HEK293 (cell line): ENCODE results near the gene EFNB1.
A peak's percentile ranks its signal among the peaks of the same experiment; 100 is the strongest.

Experiments used
- CTCF ChIA-PET: fragments of 350-600 bp; formaldehyde crosslinking; extraction: SDS; loops from one replicate; lab custom pipeline; 2021; ENCODE audit warnings: antibody characterized with exemption; lab: Yijun Ruan, JAX
- POLR2A ChIA-PET: fragments of 300-600 bp; formaldehyde crosslinking; extraction: SDS; loops from one replicate; lab custom pipeline; 2020; ENCODE audit warnings: antibody characterized with exemption, inconsistent platforms; lab: Yijun Ruan, JAX
- H3K27ac ChIP-seq: fragments of 200-500 bp; sonication (Bioruptor generic); 2 replicates; pipeline ENCODE4 v1.5.1; 2014; ENCODE audit warnings: low read depth, low read length, control low read depth, inconsistent platforms; ENCODE audit errors: extremely low read depth
- H3K36me3 ChIP-seq, 2 experiments: fragments of 200-500 bp in 1 of 2; sonication (Bioruptor generic) in 1 of 2; 1 replicate in 1 of 2; 2 replicates in 1 of 2; pipeline ENCODE4 v1.5.1; 2014 to 2017; ENCODE audit warnings: inconsistent platforms in 2 of 2, low read length in 2 of 2; ENCODE audit not compliant: control insufficient read depth in 2 of 2, insufficient read depth in 1 of 2
- H3K4me1 ChIP-seq: fragments of 200-500 bp; sonication (Bioruptor generic); 2 replicates; pipeline ENCODE4 v1.5.1; 2014; ENCODE audit warnings: mild to moderate bottlenecking, low read length, inconsistent platforms; ENCODE audit not compliant: control insufficient read depth, insufficient read depth
- H3K4me3 ChIP-seq: 2 replicates; pipeline ENCODE4 v1.5.1; 2011; ENCODE audit warnings: low read depth, mild to moderate bottlenecking, control low read depth, low read length, moderate library complexity
- H3K9me3 ChIP-seq: fragments of 200-500 bp; sonication (Bioruptor generic); 2 replicates; pipeline ENCODE4 v1.5.1; 2014; ENCODE audit warnings: low read depth, low read length, inconsistent platforms; ENCODE audit not compliant: control insufficient read depth, insufficient read depth
- SALL2 ChIP-seq: fragments of 450-650 bp; formaldehyde crosslinking; IDR thresholded peaks from 2 replicates; pipeline ENCODE4 v1.5.0; 2017; ENCODE audit warnings: missing biosample characterization, mild to moderate bottlenecking, missing genetic modification characterization, borderline replicate concordance
- SCRT1 ChIP-seq: fragments of 450-650 bp; formaldehyde crosslinking; IDR thresholded peaks from 2 replicates; pipeline ENCODE4 v1.5.1; 2016; ENCODE audit warnings: missing biosample characterization, missing genetic modification characterization, borderline replicate concordance
- ZBTB26 ChIP-seq: fragments of 450-650 bp; formaldehyde crosslinking; optimal IDR thresholded peaks from 2 replicates; pipeline ENCODE3; 2016; ENCODE audit warnings: missing biosample characterization, mild to moderate bottlenecking, missing genetic modification characterization
- ZBTB48 ChIP-seq: fragments of 450-650 bp; formaldehyde crosslinking; IDR thresholded peaks from 2 replicates; pipeline ENCODE4 v1.5.1; 2016; ENCODE audit warnings: missing biosample characterization, missing genetic modification characterization
- ZBTB6 ChIP-seq: fragments of 450-650 bp; formaldehyde crosslinking; IDR thresholded peaks from 2 replicates; pipeline ENCODE4 v1.5.1; 2017; ENCODE audit warnings: missing biosample characterization, missing genetic modification characterization
- ZIC2 ChIP-seq: fragments of 450-650 bp; formaldehyde crosslinking; IDR thresholded peaks from 2 replicates; pipeline ENCODE4 v1.5.1; 2016; ENCODE audit warnings: missing biosample characterization, missing genetic modification characterization
- ZNF112 ChIP-seq: fragments of 450-650 bp; formaldehyde crosslinking; IDR thresholded peaks from 2 replicates; pipeline ENCODE4 v1.5.0; 2017; ENCODE audit warnings: missing biosample characterization, missing genetic modification characterization
- ZNF114 ChIP-seq: fragments of 450-650 bp; formaldehyde crosslinking; IDR thresholded peaks from 2 replicates; pipeline ENCODE4 v1.5.0; 2017; ENCODE audit warnings: missing biosample characterization, missing genetic modification characterization
- ZNF133 ChIP-seq: fragments of 450-650 bp; formaldehyde crosslinking; IDR thresholded peaks from 2 replicates; pipeline ENCODE4 v1.5.1; 2016; ENCODE audit warnings: missing biosample characterization, missing genetic modification characterization
- ZNF148 ChIP-seq: fragments of 450-650 bp; formaldehyde crosslinking; IDR thresholded peaks from 2 replicates; pipeline ENCODE4 v1.5.0; 2017; ENCODE audit warnings: missing biosample characterization, missing genetic modification characterization, borderline replicate concordance
- ZNF274 ChIP-seq, 2 experiments: fragments of 200-500 bp in 1 of 2; fragments of 450-650 bp in 1 of 2; sonication (Bioruptor generic) in 1 of 2; formaldehyde crosslinking in 1 of 2; IDR thresholded peaks; 2 replicates each; pipeline versions ENCODE4 v1.5.1 to v1.6.1; 2014 to 2016; ENCODE audit warnings: borderline replicate concordance in 1 of 2, inconsistent platforms in 1 of 2, low read length in 1 of 2, missing biosample characterization in 1 of 2, missing genetic modification characterization in 1 of 2
- ZNF473 ChIP-seq: fragments of 450-650 bp; formaldehyde crosslinking; IDR thresholded peaks from 2 replicates; pipeline ENCODE4 v1.5.1; 2017; ENCODE audit warnings: missing biosample characterization, missing genetic modification characterization
- ZNF571 ChIP-seq: fragments of 450-650 bp; formaldehyde crosslinking; IDR thresholded peaks from 2 replicates; pipeline ENCODE4 v1.5.0; 2017; ENCODE audit warnings: missing biosample characterization, missing genetic modification characterization
- ZNF585B ChIP-seq: fragments of 450-650 bp; formaldehyde crosslinking; IDR thresholded peaks from 2 replicates; pipeline ENCODE4 v1.5.1; 2016; ENCODE audit warnings: missing biosample characterization, missing genetic modification characterization
- ZNF596 ChIP-seq: fragments of 450-650 bp; IDR thresholded peaks from 2 replicates; pipeline ENCODE4 v1.5.0; 2018; ENCODE audit warnings: missing biosample characterization, mild to moderate bottlenecking, missing genetic modification characterization, moderate library complexity
- ZNF776 ChIP-seq: fragments of 450-650 bp; formaldehyde crosslinking; IDR thresholded peaks from 2 replicates; pipeline ENCODE4 v1.5.0; 2017; ENCODE audit warnings: missing biosample characterization, missing genetic modification characterization, borderline replicate concordance
- ZNF830 ChIP-seq: fragments of 450-650 bp; IDR thresholded peaks from 2 replicates; pipeline ENCODE4 v1.5.0; 2018; ENCODE audit warnings: missing biosample characterization, missing genetic modification characterization, low read depth, mild to moderate bottlenecking, moderate library complexity

Gene EFNB1

GRCh38 chrX:68880846-68881552 lies 52.2 kb downstream of the EFNB1 start:
- H3K36me3 ChIP-seq, result no peaks in the 10 kb centered on the region
- H3K4me3 ChIP-seq, result no peak overlapping the region
- TF ChIP-seq ZNF473 (no peak), ZIC2 (0 out of 2 replicates have a peak, but pooled peaks have one; percentile 19)
- no peaks in the 10 kb centered on the region for H3K9me3 ChIP-seq
- no peak overlapping the region for H3K27ac ChIP-seq
- H3K4me1 ChIP-seq, result no peaks in the 10 kb centered on the region
- ChIA-PET POLR2A (no interaction called here), CTCF (interaction anchor here (0.7 kb wide), 1 partner anchor 80 kb away, joined by 3 read pairs; no protein-coding TSS in a partner anchor)

GRCh38 chrX:68881911-68882310 lies 53.1 kb downstream of the EFNB1 start:
- CTCF ChIA-PET, result interaction anchor here (0.6 kb wide), 1 partner anchor 1965 kb away, joined by 4 read pairs; no protein-coding TSS in a partner anchor

GRCh38 chrX:68883800-68884199 lies 55.0 kb downstream of the EFNB1 start:
- no peaks in the 10 kb centered on the region for H3K9me3 ChIP-seq
- no peak overlapping the region for H3K27ac ChIP-seq
- ChIA-PET CTCF (no interaction called here), POLR2A (no interaction called here)
- H3K36me3 ChIP-seq, result no peaks in the 10 kb centered on the region
- H3K4me3 ChIP-seq, result no peak overlapping the region
- TF ChIP-seq ZNF585B (tag by site-specific recombination), result no peak
- TF ChIP-seq ZNF274 (IDR thresholded peaks at IDR 0.05; ENCODE audit: low read length), result no peak
- no peak for TF ChIP-seq ZNF274 (tag by site-specific recombination; IDR thresholded peaks at IDR 0.05; ENCODE audit: borderline replicate concordance)
- TF ChIP-seq SCRT1 (tag by site-specific recombination), result peak; percentile 37; the same call in 1 of the 2 replicates
- no peaks in the 10 kb centered on the region for H3K4me1 ChIP-seq

More at GRCh38 chrX:68881911-68882310, 53.1 kb downstream of the EFNB1 start:
- Histone ChIP-seq H3K27ac (no peak overlapping the region), H3K9me3 (no peaks in the 10 kb centered on the region), H3K36me3 (no peaks in the 10 kb centered on the region), H3K4me3 (no peak overlapping the region), H3K4me1 (no peaks in the 10 kb centered on the region)
- POLR2A ChIA-PET, result no interaction called here
- TF ChIP-seq ZNF112 (tag by site-specific recombination) (no peak), SALL2 (tag by site-specific recombination) (no peak), ZBTB26 (tag by site-specific recombination) (no peak), ZNF148 (tag by site-specific recombination) (no peak), ZBTB6 (tag by site-specific recombination) (no peak), ZBTB48 (tag by site-specific recombination) (no peak), ZNF114 (tag by site-specific recombination) (no peak), ZNF571 (tag by site-specific recombination) (no peak), ZNF596 (tag by site-specific recombination) (no peak), ZNF776 (no peak), ZNF133 (tag by site-specific recombination) (no peak), ZNF830 (tag by site-specific recombination) (no peak)
